ENCODE measurements around the gene PIK3R5. TPM values are rescaled to one million over a fixed set of nuclear protein-coding genes. Genes with fewer than 3 reads are reported as not detected.
"Not testable (repeated sequence)": the region's sequence is repeated elsewhere in the genome, so short reads cannot be mapped to it uniquely, and the experiment has no call there.

Gene PIK3R5
- total RNA-seq, 2 experiments from 2014 or later, result 46.7 to 50.4 TPM

- ChIA-PET CTCF (interaction anchor here (0.6 to 3.2 kb wide), 69 partner anchors 9 to 662 kb away, joined by 3 to 34 read pairs (median 4); partner anchors contain the start of genes MFSD6L, NTN1 and PIK3R6), POLR2A (interaction anchor here (1.0 kb wide), 1 partner anchor 56 kb away, joined by 3 read pairs; no protein-coding TSS in a partner anchor)
- peaks cover 17% of the 10 kb centered on the region for H3K4me1 Mint-ChIP-seq (ENCODE audit: low read depth)
- no peaks in the 10 kb centered on the region for H3K9me3 Mint-ChIP-seq
- H3K36me3 Mint-ChIP-seq (ENCODE audit: low read depth), result no peaks in the 10 kb centered on the region
- DNase-seq (peak; percentile 86), ATAC-seq (peak; percentile 72)
- peaks cover 23% of the 10 kb centered on the region for H3K27me3 Mint-ChIP-seq
- H3K4me3 Mint-ChIP-seq, result no peak overlapping the region
- intact Hi-C loops (cut with micrococcal nuclease), result no loop called here
- peak; percentile 95 for TF ChIP-seq CTCF (IDR thresholded peaks at IDR 0.05)
- no peak overlapping the region for H3K27ac Mint-ChIP-seq
These were observed 32.6 kb upstream of the PIK3R5 start for GRCh38 chr17:8997994-8998628.

- POLR2A ChIA-PET, result interaction anchor here (0.8 to 1.1 kb wide), 2 partner anchors 101 to 278 kb away, joined by 3 to 4 read pairs; no protein-coding TSS in a partner anchor
These were observed 30.2 kb upstream of the PIK3R5 start for GRCh38 chr17:8995711-8996110.

GRCh38 chr17:8994319-8994718 lies 28.8 kb upstream of the PIK3R5 start:
- no peak overlapping the region for H3K27ac Mint-ChIP-seq
- ATAC-seq, result peak; percentile 83
- CTCF ChIA-PET, result interaction anchor here (0.7 to 2.6 kb wide), 10 partner anchors 8 to 209 kb away, joined by 3 to 15 read pairs (median 4); no protein-coding TSS in a partner anchor
- peak; percentile 81 for TF ChIP-seq CTCF (IDR thresholded peaks at IDR 0.05)
- H3K4me3 Mint-ChIP-seq, result no peak overlapping the region
- H3K4me1 Mint-ChIP-seq (ENCODE audit: low read depth), result peaks cover 15% of the 10 kb centered on the region
- POLR2A ChIA-PET, result no interaction called here
- no peaks in the 10 kb centered on the region for H3K9me3 Mint-ChIP-seq
- peak; percentile 88 for DNase-seq
- intact Hi-C loops (cut with micrococcal nuclease), result no loop called here
- H3K36me3 Mint-ChIP-seq (ENCODE audit: low read depth), result no peaks in the 10 kb centered on the region
- H3K27me3 Mint-ChIP-seq, result peaks cover 4% of the 10 kb centered on the region

More at GRCh38 chr17:8995711-8996110, 30.2 kb upstream of the PIK3R5 start:
- Mint-ChIP-seq H3K27ac (no peak overlapping the region), H3K27me3 (peaks cover 12% of the 10 kb centered on the region), H3K4me1 (ENCODE audit: low read depth) (peaks cover 15% of the 10 kb centered on the region), H3K9me3 (no peaks in the 10 kb centered on the region), H3K36me3 (ENCODE audit: low read depth) (no peaks in the 10 kb centered on the region), H3K4me3 (no peak overlapping the region)
- CTCF ChIA-PET, result interaction anchor here (0.7 to 2.6 kb wide), 16 partner anchors 9 to 526 kb away, joined by 3 to 15 read pairs (median 5); partner anchors contain the start of gene MFSD6L
- no peak for TF ChIP-seq CTCF (IDR thresholded peaks at IDR 0.05)
- ATAC-seq, result no peak
- intact Hi-C loops (cut with micrococcal nuclease), result no loop called here
- DNase-seq, result no peak

- POLR2A ChIA-PET, result interaction anchor here (0.6 to 0.9 kb wide), 2 partner anchors 8 to 1153 kb away, joined by 3 read pairs; no protein-coding TSS in a partner anchor
- no peak overlapping the region for H3K4me3 Mint-ChIP-seq
- no peaks in the 10 kb centered on the region for H3K27me3 Mint-ChIP-seq
- ATAC-seq, result peak; percentile 68
- DNase-seq, result peak; percentile 82
- peaks cover 2% of the 10 kb centered on the region for H3K9me3 Mint-ChIP-seq
- H3K36me3 Mint-ChIP-seq (ENCODE audit: low read depth), result no peaks in the 10 kb centered on the region
- CTCF ChIA-PET, result interaction anchor here (0.7 to 1.8 kb wide), 11 partner anchors 10 to 206 kb away, joined by 3 to 6 read pairs (median 3); no protein-coding TSS in a partner anchor
- H3K27ac Mint-ChIP-seq, result no peak overlapping the region
- peaks cover 13% of the 10 kb centered on the region for H3K4me1 Mint-ChIP-seq (ENCODE audit: low read depth)
- TF ChIP-seq CTCF (IDR thresholded peaks at IDR 0.05), result peak; percentile 93
- intact Hi-C loops (cut with micrococcal nuclease), result no loop called here
These were observed 26.2 kb upstream of the PIK3R5 start for GRCh38 chr17:8991514-8992285.

GRCh38 chr17:8988263-8988935 lies 22.9 kb upstream of the PIK3R5 start:
- ATAC-seq; H3K36me3 Mint-ChIP-seq (ENCODE audit: low read depth); POLR2A ChIA-PET; DNase-seq; intact Hi-C loops (cut with micrococcal nuclease); H3K9me3 Mint-ChIP-seq; H3K27ac Mint-ChIP-seq; H3K27me3 Mint-ChIP-seq; H3K4me3 Mint-ChIP-seq: not testable (repeated sequence)
- CTCF ChIA-PET, result interaction anchor here (1.3 kb wide), 1 partner anchor 10 kb away, joined by 5 read pairs; no protein-coding TSS in a partner anchor
- peaks cover 22% of the 10 kb centered on the region for H3K4me1 Mint-ChIP-seq (ENCODE audit: low read depth)
